GM21526 (cell line): ENCODE data around the gene ELN.
"Not testable (repeated sequence)": the region's sequence is repeated elsewhere in the genome, so short reads cannot be mapped to it uniquely, and the experiment has no call there.

Experiments
- ATAC-seq: cut with Tn5 transposase; IDR thresholded peaks from one replicate; pipeline ENCODE4 v1.9.1; 2021; ENCODE audit warnings: moderate library complexity; ENCODE audit not compliant: unreplicated experiment, low FRiP score

ELN gene

DNA sequence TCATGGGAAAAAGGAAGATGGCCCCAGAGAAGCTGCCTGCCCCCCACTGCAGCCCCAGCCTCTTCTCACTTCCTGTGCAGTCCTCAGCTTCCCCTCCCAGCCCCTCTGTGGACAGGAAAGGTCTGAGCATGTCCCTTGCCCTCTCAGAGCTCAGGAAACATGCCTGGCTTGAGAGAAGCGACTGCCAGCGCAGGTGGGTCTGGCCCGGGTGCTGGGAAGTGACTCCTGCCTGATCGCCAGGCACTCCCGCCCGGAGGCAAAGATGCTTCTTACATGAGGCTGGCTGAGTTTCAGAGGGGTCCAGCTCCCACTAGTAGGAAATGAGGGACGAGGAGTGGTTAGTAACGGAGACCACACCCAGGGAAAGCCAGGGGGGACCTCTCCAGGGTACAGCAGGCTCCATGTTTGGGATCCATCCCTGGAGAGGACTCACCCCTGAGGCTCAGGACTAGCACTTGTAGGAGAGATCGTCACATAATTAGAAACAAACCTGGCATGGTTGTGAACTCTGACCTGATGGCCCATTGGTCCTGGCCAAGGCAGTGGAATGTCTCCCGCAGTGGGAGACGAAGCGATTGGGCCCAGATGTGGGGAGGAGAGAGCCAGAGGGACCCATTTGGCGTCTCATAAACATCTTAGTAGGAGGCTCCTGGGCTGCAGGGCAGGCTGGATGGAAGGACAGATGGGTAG lies 12.3 kb downstream of the ELN start:
- ATAC-seq = no peak

DNA sequence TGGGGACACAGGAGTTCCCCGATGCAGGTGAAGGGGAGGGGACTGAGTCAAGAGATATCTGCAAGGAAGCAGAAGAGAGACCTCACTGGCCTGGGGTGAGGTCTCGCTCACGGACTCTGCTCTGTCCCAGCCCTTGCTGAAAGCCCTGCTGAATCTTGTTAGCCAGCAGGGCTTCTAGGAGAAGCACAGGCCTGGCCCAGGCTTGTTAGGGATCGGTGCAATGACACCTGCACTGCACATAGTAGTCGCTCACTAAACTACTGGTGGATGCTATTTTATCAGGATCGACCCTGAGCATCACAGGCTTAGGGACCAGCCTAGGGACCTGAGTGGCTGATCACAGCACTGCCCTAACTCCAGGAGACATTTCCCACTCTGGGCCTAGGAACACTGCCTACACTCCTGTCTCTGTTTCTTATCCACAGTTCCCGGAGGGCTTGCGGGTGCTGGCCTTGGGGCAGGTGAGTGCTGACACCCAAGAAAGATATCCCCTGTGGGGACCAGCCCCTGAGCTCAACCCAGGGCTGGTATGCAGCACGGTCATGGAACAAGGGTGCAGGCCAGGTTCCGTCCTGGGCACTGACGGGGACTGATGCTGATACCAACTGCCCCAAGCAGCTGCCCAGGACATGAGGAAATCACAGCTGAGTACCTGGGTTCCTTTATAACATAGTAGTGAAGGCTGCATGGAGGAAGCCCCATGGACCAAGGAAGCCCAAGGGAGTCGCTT lies 13.0 kb downstream of the ELN start:
- no peak for ATAC-seq

DNA sequence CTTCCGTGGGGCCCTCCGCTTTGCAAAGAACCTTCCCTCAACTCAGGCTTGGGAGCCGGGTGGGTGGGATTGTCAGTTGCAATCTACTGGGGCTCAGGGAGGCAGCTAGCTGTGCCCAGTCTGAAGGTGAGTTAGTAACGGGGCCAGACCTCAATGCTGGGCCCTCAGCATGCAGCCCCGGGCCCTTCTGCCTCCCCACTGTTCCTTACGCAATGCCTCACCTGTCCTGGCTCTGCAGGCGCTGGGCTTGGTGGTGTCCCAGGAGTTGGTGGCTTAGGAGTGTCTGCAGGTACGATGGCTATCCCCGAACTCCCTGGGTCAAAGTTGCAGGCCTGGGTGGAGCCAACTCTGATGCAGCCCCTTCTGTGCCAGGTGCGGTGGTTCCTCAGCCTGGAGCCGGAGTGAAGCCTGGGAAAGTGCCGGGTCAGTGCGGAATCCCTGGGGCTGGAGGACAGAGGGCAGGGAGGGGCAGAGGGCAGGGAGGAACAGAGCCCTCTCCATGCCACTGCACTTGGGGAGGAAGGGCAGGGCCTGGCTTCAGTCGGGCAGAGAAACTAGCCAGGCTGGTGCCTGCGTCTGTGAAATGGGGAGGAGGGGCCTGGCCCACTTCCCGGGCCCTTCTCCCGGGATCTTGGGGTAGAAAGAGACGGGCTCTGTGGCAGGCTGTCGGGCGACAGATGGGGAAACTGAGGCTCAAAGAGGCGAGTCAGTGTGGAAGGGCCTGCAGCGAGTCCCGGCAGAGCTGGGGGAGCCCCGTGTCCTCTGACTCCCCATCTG lies 15.0 kb downstream of the ELN start:
- no peak for ATAC-seq

DNA sequence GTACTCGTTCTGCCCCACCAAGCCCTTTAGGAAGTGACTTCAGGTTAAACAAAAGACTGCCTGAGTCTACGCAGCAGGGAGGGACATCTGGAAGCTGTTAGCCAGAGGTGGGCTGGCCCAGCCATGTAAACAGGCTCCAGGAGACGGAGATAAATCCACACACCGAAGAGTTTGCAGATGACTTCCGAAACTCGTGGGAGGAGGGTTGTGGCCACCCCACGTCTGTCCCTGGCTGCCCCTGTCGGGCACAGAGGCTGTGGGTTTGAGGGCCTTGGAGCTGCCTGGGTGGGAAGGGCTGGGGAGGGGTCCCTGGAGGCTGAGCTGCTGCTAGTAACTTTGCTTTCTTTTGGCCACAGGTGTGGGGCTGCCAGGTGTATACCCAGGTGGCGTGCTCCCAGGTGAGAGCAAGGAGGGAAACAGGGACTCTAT lies 15.6 kb downstream of the ELN start:
- no peak for ATAC-seq

DNA sequence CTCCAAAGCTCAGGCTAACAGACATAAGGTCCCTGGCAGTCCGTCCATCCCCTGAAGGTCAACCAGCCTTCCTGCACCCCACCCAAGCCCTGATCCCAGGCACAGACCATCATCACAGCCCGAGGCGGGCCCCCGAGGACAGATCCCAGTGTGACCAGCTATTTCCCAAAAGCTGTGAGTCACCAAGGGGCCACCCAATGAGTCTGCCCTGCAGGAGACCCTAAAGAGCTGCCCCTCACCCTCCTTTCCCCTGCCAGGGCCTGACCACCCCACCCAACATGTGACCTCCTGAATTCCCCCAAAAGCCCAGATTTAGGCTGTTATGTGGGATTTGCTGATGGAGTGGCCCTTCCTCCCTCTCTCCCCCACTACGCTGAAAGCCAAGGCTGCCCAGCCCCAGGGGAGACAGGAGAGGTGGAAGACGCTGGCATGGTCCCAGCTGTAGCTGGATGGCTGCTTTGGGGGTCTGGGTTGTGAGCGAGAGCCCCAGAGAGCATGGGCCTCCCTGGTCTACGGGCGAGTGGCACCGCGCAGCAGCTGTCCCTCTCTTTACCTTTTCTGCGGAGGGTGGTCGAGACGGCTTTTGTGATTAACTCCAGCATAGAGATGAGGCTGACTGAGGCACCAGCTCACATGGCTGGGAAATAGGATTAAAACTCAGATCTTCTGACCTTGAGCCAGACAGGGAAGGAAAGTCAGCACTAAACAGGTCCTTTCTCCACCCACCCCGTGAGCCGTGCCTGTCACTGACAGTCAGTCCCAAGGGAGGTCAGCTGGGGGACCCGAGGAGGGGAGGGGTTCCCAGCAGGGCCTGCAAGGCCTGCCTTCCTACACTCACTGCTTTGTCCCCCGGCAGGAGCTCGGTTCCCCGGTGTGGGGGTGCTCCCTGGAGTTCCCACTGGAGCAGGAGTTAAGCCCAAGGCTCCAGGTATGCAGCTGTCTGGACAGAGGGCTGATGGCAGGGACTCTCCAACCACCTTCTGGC lies 16.7 kb downstream of the ELN start:
- no peak for ATAC-seq

DNA sequence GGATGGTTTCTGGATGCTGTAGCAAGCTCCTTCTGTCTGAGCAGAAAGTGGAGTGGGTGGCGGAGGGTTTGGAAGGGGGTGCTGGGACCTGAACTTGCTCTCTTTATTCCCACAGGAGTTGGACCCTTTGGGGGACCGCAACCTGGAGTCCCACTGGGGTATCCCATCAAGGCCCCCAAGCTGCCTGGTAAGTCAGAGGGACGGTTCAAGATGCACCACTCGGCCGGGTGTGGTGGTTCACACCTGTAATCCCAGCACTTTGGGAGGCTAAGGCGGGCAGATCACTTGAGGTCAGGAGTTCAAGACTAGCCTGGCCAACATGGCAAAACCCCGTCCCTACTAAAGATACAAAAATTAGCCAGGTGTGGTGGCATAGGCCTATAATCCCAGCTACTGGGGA lies 18.6 kb downstream of the ELN start:
- not testable (repeated sequence) for ATAC-seq

DNA sequence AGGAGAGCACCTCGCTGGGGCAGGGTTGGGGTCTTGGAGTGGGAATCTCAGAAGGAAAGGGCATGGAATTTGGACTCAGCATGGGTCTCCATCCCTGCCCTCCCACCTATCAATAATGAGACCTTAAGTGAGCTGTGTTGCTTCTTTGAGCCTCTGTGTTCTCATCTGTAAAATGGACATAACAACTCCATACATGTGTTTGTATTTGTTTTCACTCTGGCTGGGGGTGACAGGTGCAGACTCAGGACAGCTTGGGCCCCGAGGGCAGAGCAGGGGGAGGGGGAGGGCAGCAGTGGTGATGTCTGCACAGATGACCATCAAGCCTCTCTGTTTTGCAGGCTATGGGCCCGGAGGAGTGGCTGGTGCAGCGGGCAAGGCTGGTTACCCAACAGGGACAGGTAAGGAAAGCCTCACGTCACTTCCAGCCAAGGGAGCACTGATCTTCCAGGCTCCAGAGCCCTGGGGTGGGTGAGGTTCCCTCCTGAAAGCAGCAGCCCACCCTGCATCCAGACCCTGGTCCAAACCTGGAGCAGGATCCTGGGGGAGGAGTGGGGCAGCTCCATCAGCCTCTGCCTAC lies 19.9 kb downstream of the ELN start:
- no peak for ATAC-seq

DNA sequence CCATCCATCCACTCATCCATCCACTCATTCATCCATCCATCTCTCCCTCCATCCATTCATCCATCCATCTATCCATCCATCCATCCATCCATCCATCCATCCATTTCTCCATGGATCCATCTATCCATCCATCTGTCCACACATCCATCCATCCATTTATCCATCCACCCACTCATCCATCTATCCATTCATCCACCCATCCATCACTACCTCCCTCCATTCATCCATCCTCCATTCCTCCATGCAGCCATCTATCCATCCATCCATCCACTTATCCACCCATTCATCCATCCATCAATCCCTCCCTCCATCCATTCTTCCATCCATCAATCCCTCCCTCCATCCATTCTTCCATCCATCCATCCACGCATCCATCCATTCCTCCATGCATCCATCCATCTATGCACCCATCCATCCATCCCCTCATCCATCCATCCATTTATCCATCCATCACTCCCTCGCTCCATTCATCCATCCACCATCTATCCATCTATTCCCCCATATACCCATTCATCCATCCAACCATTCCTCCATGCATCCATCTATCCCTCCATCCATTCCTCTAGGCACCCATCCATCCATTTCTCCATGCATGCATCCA lies 21.1 kb downstream of the ELN start:
- no peak for ATAC-seq

DNA sequence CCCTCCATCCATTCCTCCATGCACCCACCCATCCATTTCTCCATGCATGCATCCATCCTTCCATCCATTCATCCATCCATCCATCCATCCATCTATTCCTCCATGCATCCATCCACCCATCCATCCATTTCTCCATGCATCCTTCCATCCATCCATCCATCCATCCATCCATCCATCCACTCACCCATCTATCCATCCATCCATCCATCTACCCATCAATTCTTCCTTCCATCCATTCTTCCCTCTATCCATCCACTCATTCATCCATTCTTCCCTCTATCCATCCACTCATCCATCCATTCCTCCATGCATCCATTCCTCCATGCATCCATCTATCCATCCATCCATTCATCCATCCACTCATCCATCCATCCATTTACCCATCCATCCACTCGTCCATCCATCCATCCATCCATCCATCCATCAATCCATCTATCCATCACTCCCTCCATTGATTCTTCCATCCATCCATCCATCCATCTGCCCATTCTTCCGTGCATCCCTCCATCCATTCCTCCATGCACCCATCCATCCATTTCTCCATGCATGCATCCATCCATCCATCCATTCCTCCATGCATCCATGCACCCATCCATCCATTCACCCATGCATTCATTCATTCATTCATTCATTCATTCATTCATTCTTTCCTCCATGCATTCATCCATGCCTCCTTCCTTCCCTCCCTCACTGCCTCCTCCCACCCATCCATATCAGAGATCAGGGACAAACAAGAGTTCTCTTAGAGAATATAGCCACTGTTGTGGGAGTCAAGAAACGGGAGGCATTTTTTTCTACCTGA lies 22.2 kb downstream of the ELN start:
- no peak for ATAC-seq

DNA sequence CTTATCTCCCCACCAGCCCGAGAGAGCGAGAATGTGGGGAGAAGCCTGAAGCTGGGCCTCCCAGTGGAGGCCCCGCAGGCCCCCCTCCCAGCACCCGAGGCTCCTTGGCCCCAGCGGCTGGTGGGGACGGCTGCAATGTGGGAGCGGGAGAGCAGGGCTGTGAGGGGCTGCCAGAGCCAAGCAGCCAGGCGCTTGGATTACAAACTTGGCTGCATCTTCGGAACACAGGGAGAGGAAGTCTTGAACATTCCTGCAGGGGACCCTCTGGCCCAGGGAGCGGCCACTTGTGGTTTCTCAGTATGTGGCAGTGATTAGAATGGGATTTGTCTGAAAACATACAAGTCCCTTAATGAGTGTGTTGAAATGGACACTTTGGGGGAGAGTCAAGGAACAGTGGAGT lies 23.2 kb downstream of the ELN start:
- no peak for ATAC-seq

DNA sequence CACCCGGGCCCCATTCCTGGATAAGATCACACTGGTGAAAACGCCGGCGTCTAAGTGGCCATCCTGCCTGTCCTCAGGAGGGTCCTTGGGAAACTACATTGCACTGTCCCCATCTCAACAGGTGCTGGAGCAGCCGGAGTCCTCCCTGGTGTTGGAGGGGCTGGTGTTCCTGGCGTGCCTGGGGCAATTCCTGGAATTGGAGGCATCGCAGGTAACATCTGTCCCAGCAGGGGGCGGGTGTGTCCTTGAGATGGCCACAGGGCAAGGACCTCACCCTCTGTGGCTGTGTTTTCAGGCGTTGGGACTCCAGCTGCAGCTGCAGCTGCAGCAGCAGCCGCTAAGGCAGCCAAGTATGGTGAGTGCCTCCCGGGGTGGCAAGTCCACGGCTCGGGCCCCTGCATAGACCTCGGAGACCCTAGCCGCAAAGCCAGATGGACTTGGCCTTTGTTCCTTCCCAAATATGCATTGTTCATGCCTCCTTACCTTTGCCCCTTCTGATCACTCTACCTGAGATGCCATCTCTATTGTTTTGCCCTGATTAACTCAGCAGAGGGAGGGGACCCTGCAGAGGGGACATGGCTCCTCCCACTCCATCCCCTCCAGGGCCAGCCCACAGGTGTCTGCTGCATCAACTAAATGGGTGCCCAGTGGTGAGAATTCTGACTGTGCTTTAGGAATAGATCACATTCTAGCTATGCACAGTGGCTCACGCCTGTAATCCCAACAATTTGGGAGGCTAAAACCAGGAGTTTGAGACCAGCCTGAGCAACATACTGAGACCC lies 23.8 kb downstream of the ELN start:
- no peak for ATAC-seq

DNA sequence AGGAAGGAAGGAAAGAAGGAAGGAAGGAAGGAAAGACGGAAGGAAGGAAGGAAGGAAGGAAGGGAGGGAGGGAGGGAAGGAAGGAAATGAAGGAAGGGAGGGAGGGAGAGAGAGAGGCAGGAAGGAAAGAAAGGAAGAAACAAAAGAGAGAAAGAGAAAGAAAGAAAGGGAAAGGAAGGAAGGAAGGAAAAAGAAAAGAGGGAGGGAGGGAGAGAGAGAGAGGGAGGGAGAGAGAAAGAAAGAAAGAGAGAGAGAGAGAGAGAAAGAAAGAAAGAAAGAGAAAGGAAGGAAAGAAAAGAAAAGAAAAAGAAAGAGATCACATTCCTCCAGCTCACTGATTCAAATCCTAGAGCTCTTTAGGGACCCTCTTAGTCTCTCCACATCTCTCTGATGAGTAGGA lies 24.7 kb downstream of the ELN start:
- no peak for ATAC-seq

DNA sequence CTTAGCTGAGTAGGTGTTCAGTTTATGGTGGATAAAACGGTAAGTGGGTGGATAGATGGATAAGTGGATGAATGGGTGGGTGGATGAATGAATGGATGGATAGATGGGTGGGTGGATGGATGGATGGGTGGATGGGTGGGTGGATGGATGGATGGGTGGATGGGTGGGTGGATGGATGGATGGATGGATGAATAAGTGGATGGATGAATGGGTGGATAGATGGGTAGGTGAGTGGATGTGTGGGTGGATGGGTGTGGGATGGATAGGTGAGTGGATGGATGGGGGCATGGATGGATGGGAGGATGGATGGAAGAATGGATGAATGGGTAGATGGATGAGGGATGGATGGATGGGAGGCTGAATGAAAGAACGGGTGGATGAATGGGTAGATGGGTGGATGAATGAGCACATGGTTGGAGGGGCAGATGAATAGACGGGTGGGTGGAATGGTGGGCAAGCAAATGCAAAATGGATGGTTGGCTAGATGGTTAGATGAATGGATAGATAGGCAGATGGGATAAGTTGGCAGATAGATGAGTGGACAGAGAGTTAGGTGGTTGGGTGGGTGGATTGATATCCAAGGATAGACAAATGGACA lies 25.7 kb downstream of the ELN start:
- ATAC-seq = no peak

DNA sequence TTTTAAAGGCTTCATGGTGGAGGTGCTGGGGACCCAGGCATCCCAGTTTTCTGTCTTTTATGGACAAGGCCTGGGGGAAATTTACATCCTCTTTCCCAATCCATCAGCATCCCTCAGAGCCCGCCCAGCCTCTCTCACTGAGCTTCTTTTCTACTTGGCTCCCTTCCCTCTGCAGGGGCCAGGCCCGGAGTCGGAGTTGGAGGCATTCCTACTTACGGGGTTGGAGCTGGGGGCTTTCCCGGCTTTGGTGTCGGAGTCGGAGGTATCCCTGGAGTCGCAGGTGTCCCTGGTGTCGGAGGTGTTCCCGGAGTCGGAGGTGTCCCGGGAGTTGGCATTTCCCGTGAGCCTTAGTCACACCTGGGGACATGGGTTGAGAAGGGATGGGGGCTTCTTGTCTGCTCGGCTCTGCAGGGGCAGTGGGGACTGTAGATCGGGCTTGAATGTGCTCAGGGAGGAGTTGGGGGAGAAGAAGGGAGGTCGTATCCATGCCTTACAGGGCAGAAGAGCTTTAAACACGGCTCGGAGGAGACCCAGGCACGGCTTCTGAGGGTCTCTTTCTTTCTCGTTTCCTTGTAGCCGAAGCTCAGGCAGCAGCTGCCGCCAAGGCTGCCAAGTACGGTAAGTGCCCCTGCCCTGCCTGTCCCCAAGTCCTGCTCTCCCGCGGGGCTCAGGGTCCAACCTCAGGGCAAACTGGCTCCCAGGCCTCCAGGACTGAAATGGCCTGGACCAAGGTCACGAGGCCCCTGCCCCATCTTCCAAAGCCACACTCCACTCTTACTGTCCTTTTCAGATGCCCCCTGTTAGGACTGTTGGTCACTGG lies 28.3 kb downstream of the ELN start:
- no peak for ATAC-seq

DNA sequence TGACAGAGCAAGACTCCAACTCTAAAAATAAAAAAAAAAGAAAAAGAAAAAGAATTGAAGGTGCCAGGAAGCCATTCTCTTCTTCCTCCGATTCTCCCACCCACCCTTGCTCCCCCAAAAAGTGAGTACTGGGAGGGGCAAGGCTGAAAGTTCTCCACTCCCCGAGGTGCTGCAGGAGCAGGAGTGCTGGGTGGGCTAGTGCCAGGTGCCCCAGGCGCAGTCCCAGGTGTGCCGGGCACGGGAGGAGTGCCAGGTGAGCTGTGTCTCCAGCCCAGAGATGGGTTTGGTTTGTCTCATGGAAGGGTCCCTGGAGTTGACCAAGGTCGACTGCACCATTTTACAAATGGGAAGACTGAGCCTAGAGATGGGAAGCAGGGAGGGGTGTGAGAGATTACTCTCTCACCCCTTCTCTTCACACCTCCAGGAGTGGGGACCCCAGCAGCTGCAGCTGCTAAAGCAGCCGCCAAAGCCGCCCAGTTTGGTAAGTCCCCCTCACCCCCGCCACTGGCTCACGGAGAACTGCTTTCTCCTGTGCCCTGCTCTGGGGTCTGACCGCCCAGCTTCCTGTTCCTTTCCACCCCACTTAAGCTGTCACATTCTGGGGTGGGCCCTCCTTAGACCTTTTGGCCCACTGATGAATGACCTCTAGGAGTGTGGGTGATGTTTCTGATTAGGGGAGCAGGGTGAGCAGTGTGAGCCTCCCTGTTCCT lies 29.4 kb downstream of the ELN start:
- no peak for ATAC-seq

DNA sequence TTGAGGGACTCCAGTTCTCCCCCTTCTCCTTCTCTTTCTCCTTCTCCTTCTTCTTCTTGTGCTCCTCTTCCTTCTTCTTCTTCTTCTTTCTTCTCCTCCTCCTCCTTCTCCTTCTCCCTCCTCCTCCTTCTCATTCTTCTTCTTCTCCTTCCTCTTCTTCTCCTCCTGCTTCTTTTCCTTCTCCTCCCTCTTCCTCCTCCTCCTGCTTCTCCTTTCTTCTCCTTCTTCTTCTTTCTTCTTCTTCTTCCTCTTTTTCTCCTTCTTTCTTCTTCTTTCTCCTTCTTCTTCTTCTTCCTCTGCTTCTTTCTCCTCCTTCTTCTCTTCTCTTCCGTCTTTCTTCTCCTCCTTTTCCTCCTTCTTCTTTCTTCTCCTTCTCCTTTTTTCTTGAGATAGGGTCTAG lies 30.0 kb downstream of the ELN start:
- ATAC-seq = no peak
